ENCODE results near the gene DMGDH. TPM values are rescaled to one million over a fixed set of nuclear protein-coding genes. Genes with fewer than 3 reads are reported as not detected.
A peak's percentile ranks its signal among the peaks of the same experiment; 100 is the strongest.

DMGDH gene
- total and polyA plus RNA-seq, 10 of the 15 experiments (the other 5 are each of a cell fraction or from before 2014, with no cell fraction given) = 0.22 to 1.5 (median 0.44) TPM; not detected in 3

GRCh38 chr5:78985725-78986223, 83.7 kb downstream of the DMGDH start (continued):
- TF ChIP-seq NRF1 (conservative IDR thresholded peaks at IDR 0.05; ENCODE audit: low read depth, low read length) (no peak), IKZF1 (conservative IDR thresholded peaks at IDR 0.05) (peak; percentile 44), HCFC1 (IDR thresholded peaks at IDR 0.05; ENCODE audit: low read length) (no peak), IRF4 (IDR thresholded peaks at IDR 0.05; ENCODE audit: low read depth, low read length) (peak; percentile 96)

DNA sequence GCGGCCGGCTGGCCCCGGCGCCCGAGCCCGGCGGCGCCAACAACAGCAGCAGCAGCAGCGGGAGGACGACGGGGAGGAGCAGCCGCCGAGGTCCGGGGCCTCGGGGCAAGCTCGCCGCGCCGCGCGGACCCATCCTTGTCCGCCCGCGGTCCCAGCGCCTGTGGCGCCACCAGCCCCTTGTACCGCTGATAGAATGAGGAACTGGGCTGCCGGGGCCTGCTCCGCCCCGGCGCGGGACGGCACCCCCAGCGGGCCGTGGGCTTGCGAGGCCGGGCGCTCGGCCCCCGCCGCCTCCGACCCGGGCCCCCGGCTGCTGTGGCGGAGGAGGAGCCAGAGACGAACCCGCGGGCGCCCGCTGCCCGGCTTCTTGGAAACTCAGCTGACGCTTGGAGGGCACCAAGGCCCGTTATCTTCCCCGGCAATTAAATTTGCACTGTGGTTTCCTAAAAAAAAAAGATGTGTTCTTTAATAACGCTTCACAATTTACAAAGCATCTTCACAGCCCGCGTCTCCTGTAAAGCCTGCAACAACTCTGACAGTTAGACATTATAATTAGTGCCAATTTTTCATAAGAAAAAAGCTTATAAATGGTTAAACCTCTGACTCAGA, 84.3 kb downstream of the DMGDH start, which contains the start of gene ARSB:
ARSB (minus strand) TSS at position 195 of the 609 bp plus-strand sequence; CDS start at position 133, 62 bp downstream.
- under 1% methylated on average over 45 of the region's 57 CpGs for WGBS (ENCODE audit: insufficient coverage, insufficient replicate concordance, low lambda C conversion rate, missing lambda C conversion rate)
- FAIRE-seq (no peak), DNase-seq (ENCODE audit: low read depth, low spot score) (no peak), ATAC-seq (peak; percentile 54)
- in situ Hi-C loops (cut with MboI) (no loop called here), intact Hi-C loops (cut with micrococcal nuclease; ENCODE audit: unreplicated experiment) (loop anchor here (2.0 kb wide), 1 partner anchor 252 kb away; the partner anchor contains the start of gene JMY)
- H3K4me1 ChIP-seq (ENCODE audit: control insufficient read depth, insufficient read depth, low read length) = peaks cover 9% of the 10 kb centered on the region; the same call in 1 of the 2 replicates
- H3K79me2 ChIP-seq (ENCODE audit: control insufficient read depth, insufficient read depth, low read length) = peaks cover 15% of the 10 kb centered on the region
- no peaks in the 10 kb centered on the region for H3K27me3 ChIP-seq (replicated peaks in 1 of 2; ENCODE audit: control insufficient read depth in 2 of 2, insufficient read depth in 2 of 2, low read length in 1 of 2)
- H3K9me3 ChIP-seq (replicated peaks; ENCODE audit: control insufficient read depth, insufficient read depth, low read length) = no peaks in the 10 kb centered on the region
- SMC1A ChIA-PET (ENCODE audit: uncharacterized antibody, unreplicated experiment) = interaction anchor here (0.5 to 3.7 kb wide), 12 partner anchors 10 to 624 kb away, joined by 3 to 22 read pairs (median 3); no protein-coding TSS in a partner anchor
- peak within 1 kb of the TSS; percentile 83 for H2AFZ ChIP-seq (ENCODE audit: control insufficient read depth, low read depth, low read length)
- no peaks in the 10 kb centered on the region for H3K36me3 ChIP-seq (ENCODE audit: control insufficient read depth in 2 of 2, insufficient read depth in 2 of 2, low read length in 1 of 2)
- H3K4me2 ChIP-seq (ENCODE audit: control insufficient read depth, insufficient read depth) = peak within 1 kb of the TSS; percentile 90
- H3K27ac ChIP-seq (ENCODE audit: control insufficient read depth, insufficient read depth) = peak within 1 kb of the TSS; percentile 90
- CTCF ChIA-PET = interaction anchor here (1.0 to 4.6 kb wide), 11 partner anchors 9 to 147 kb away, joined by 3 to 61 read pairs (median 4); no protein-coding TSS in a partner anchor
- peak within 1 kb of the TSS; percentile 85 for H3K9ac ChIP-seq (ENCODE audit: control insufficient read depth, insufficient read depth, low read length)
- RAD21 ChIA-PET (ENCODE audit: unreplicated experiment) = interaction anchor here (0.8 to 3.8 kb wide), 12 partner anchors 9 to 441 kb away, joined by 3 to 19 read pairs (median 4); no protein-coding TSS in a partner anchor
- peak within 1 kb of the TSS; percentile 94 for H3K4me3 ChIP-seq
- H4K20me1 ChIP-seq (ENCODE audit: control insufficient read depth, insufficient read depth) = no peaks in the 10 kb centered on the region
- BruUV-seq (replicated peaks) = TSS peak; percentile 83
- POLR2A ChIA-PET = interaction anchor here (0.6 to 1.4 kb wide), 5 partner anchors 23 to 1529 kb away, joined by 3 to 5 read pairs (median 4); no protein-coding TSS in a partner anchor
- TF ChIP-seq POLR2A (IDR thresholded peaks at IDR 0.05; ENCODE audit: low read depth, low read length) = peak; percentile 86
- no peak for TF ChIP-seq ZNF622 (IDR thresholded peaks at IDR 0.05)
- TF ChIP-seq, protein P1, sequence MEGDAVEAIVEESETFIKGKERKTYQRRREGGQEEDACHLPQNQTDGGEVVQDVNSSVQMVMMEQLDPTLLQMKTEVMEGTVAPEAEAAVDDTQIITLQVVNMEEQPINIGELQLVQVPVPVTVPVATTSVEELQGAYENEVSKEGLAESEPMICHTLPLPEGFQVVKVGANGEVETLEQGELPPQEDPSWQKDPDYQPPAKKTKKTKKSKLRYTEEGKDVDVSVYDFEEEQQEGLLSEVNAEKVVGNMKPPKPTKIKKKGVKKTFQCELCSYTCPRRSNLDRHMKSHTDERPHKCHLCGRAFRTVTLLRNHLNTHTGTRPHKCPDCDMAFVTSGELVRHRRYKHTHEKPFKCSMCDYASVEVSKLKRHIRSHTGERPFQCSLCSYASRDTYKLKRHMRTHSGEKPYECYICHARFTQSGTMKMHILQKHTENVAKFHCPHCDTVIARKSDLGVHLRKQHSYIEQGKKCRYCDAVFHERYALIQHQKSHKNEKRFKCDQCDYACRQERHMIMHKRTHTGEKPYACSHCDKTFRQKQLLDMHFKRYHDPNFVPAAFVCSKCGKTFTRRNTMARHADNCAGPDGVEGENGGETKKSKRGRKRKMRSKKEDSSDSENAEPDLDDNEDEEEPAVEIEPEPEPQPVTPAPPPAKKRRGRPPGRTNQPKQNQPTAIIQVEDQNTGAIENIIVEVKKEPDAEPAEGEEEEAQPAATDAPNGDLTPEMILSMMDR (IDR thresholded peaks at IDR 0.05 in 2 of 3, conservative IDR thresholded peaks at IDR 0.05 in 1 of 3; ENCODE audit: control insufficient read depth in 2 of 3, extremely low read depth in 1 of 3, insufficient read depth in 1 of 3, low read depth in 3 of 3, low read length in 3 of 3) = 0 out of 6 replicates have a peak, but pooled peaks of 1 of the 3 experiments have one; percentile 4
- TF ChIP-seq PKNOX1 (IDR thresholded peaks at IDR 0.05) = no peak
- no peak for TF ChIP-seq SREBF2 (IDR thresholded peaks at IDR 0.05; ENCODE audit: low read length)
- TF ChIP-seq POLR2AphosphoS2 (IDR thresholded peaks at IDR 0.05; ENCODE audit: low read depth, low read length) = no peak
- TF ChIP-seq POU2F2 (IDR thresholded peaks at IDR 0.05; ENCODE audit: borderline replicate concordance, low read depth, low read length) = no peak
- TF ChIP-seq CREM (IDR thresholded peaks at IDR 0.05; ENCODE audit: low read depth) = no peak
- 0 out of 2 replicates have a peak, but pooled peaks have one; percentile 51 for TF ChIP-seq TAF1 (IDR thresholded peaks at IDR 0.05; ENCODE audit: borderline replicate concordance, low read depth, low read length)
- no peak for TF ChIP-seq YY1 (IDR thresholded peaks at IDR 0.05; ENCODE audit: low read depth, low read length)
- TF ChIP-seq EZH2 (IDR thresholded peaks at IDR 0.05; ENCODE audit: borderline replicate concordance, control insufficient read depth, low read depth, low read length) = no peak
- TF ChIP-seq, protein P2, sequence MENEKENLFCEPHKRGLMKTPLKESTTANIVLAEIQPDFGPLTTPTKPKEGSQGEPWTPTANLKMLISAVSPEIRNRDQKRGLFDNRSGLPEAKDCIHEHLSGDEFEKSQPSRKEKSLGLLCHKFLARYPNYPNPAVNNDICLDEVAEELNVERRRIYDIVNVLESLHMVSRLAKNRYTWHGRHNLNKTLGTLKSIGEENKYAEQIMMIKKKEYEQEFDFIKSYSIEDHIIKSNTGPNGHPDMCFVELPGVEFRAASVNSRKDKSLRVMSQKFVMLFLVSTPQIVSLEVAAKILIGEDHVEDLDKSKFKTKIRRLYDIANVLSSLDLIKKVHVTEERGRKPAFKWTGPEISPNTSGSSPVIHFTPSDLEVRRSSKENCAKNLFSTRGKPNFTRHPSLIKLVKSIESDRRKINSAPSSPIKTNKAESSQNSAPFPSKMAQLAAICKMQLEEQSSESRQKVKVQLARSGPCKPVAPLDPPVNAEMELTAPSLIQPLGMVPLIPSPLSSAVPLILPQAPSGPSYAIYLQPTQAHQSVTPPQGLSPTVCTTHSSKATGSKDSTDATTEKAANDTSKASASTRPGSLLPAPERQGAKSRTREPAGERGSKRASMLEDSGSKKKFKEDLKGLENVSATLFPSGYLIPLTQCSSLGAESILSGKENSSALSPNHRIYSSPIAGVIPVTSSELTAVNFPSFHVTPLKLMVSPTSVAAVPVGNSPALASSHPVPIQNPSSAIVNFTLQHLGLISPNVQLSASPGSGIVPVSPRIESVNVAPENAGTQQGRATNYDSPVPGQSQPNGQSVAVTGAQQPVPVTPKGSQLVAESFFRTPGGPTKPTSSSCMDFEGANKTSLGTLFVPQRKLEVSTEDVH (IDR thresholded peaks at IDR 0.05; ENCODE audit: low read depth, partially characterized antibody) = no peak

Measured in GM12878 (cell line).